ENCODE measurements around the gene CACNA1A.
"Not testable (repeated sequence)": the region's sequence is repeated elsewhere in the genome, so short reads cannot be mapped to it uniquely, and the experiment has no call there.

The CACNA1A gene

GRCh38 chr19:13506471-13506820 lies at the start of gene CACNA1A:
Gene CACNA1A (minus strand): TSS chr19:13506479. CDS start chr19:13506224, 255 bp downstream.
- no peak for DNase-seq (ENCODE audit: low spot score)

DNA sequence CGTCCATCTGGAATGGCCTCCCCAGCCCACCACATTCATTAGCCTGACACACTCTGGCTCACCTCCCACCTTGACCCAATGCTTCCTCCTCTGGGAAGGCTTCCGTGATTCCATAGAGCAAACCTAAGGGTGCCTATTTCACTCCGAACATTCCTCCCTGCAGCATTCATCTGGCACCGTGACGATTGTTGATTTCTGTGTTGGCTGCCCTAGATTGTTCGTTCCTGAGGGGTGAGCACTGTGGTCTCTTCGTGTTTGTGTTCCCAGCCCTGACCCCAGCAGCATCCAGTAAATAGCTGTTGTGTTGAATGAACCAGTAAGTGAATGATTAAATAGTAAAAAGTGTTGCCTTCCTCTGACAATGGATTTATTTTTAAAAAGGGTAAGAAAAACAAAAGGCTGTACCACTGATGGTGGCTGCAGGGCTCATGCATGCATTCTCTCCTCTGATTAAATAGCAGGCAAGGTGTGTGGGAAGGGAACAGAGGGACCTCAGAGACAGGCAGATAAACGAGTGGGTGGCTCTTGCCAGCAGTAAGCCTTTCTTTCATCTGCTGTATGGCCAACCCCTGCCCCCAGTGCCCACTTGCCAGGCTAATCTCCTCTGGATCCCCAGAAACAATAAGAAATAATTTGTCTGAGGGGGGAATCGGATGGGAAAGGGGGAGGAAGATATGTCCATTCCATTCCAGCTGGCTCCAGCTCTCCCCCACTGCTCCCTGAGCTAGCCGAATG lies 48.4 kb upstream of the CACNA1A start:
- DNase-seq (ENCODE audit: low spot score), result no peak

DNA sequence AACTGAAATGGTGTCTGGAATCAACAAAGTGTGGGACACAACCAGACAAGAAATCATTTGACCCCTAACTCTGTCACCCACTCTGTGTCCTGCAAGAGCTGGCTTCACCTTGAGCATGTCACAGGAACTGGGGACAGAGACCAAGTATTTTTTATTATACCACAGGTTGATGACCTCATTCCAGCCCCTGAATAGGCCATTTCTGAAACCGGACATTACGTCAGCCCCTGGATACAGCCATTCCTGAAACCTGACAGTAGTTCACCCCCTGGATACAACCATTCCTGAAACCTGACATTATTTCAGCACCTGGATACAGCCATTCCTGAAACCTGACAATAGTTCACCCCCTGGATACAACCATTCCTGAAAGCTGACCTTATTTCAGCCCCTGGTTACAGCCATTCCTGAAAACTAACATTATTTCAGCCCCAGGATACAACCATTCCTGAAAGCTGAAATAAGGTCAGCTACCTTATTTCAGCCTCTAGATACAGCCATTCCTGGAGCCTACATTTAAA lies 47.7 kb upstream of the CACNA1A start:
- no peak for DNase-seq (ENCODE audit: low spot score)

DNA sequence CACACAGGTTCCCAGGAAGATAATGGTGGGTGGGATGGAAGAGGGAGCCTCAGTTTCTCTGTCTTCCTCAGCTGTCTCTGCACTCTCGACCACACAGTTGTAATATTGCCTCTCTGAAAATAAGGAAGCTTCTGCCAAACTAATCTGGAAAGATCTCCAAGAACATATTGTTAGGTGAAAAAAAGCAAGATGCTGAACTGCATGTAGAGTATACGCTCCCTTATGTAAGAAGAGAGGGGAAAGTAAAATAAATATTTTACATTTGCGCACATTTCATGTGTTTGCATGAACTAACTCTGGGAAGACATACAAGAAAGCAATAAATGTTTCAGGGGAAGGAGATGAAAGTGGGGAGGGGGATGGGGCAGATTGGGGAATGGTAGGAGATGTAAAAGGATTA lies 41.9 kb upstream of the CACNA1A start:
- no peak for DNase-seq (ENCODE audit: low spot score)

DNA sequence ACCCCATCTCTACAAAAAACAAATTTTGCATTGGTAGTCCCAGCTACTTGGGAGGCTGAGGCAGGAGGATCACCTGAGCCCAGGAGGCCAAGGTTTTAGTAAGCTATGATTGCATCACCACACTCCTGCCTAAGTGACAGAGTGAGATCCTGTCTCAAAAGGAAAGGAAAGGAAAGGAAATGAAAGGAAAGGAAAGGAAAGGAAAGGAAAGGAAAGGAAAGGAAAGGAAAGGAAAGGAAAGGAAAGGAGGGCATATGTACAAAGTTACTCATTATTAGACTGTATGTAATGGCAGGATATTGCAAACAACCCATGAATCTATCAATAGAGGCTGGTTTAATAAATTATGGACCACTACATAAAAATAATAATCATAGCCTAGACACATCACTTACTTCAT lies 40.8 kb upstream of the CACNA1A start:
- no peak for DNase-seq (ENCODE audit: low spot score)

DNA sequence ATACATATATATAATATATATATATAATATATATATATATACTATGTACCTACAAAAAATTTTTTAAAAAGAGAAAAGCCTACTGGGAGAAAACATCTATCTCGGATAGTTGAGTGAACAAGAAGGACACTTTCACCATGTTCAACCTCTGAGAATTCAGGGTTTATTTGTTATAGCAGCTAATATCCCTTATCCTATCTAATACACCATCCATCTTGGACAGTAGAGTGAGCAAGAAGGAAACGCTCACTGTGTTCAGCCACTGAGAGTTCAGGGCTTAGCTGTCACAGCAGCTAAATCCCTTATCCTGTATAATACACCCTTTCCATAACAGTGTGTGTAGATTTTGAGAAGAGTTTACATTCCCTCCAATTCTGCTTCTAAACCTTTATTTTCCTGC lies 38.1 kb upstream of the CACNA1A start:
- no peak for DNase-seq (ENCODE audit: low spot score)

GRCh38 chr19:13541554-13541953 lies 35.3 kb upstream of the CACNA1A start:
- DNase-seq (ENCODE audit: low spot score), result no peak

DNA sequence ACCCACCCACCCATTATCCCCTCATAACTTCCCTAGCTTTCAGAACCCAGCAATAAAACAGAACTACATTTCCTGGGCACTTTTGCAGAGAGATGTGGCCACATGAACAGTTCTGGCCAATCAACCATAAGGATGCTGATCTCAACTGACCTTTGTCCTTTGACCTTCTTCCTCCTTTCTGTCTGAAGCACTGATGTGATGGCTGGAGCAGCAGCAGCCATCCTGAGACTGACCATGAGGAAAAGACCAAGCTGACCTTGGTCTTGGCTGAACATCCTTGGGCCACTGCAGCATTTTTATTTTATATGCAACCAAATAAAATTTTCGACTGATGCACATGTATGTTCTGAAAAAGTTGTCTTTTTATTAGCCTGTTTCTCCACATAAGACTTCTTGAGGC lies 33.1 kb upstream of the CACNA1A start:
- DNase-seq (ENCODE audit: low spot score), result no peak

DNA sequence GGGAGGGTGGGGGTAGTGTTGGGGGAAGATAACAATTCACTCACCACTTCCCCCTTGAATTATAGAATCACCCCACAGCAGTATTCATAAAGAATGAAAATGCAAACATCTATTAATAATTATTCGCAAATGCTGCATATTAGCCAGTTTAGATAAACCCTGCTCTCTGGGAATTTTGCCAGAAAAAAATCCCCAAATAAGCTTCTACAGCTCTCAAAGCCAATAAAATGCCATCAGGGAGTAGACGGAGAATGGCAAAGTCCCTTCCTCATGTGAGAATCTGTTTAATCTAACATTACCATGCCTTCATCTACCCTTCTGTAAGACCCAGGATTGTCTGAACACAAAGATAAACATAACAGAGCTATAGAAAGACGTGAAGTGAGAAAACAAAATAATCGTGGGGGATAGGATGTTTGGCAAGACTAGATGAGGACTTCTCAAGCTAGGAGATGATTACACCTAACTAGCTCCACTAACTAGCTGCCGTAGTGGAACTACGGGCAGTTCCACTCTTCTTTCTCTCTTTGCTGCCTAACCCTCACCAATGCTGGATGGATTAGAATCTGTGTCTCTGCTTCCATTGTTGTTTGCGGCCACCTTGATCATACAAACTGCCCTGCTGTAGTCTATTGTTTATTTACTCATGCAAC lies 32.4 kb upstream of the CACNA1A start:
- no peak for DNase-seq (ENCODE audit: low spot score)

DNA sequence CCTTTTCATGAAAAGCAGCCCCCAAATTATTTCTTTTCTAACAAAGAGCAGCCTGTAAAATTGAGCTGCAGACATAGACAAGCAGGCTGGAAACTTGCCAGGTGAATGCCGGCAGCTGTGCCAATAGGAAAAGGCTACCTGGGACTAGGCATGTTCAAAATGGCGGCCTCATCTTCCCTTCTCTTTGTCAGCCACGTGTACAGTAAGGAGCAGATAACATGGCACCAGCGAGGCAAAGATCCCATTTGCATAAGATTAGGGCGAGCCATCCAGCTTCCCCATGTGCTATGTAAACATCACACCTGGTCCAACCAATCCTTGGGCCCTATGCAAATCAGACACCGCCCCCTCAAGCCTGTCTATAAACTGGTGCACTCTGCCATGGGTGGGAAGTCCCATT lies 31.2 kb upstream of the CACNA1A start:
- DNase-seq (ENCODE audit: low spot score), result no peak

DNA sequence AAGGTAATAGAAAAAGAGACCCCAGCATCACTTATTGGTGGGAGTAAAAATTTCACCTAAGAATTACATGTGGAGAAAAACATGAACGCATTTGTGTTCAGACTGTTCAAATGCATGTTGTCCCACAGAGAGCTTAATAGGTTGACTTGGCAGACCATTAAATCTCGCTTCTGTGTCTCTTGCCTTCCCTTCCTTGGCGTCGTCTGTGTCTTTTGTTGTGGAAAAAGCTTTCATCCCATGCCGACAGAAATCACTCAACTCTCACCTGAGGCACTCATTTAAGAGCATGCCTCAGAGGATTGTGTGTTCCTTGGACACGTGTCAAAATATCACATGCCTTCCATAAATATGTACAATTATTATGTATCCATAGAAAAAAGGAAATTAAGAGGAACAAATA lies 24.4 kb upstream of the CACNA1A start:
- DNase-seq (ENCODE audit: low spot score), result no peak

- not testable (repeated sequence) for DNase-seq (ENCODE audit: low spot score)
Measured at GRCh38 chr19:13529721-13530120, 23.4 kb upstream of the CACNA1A start.

DNA sequence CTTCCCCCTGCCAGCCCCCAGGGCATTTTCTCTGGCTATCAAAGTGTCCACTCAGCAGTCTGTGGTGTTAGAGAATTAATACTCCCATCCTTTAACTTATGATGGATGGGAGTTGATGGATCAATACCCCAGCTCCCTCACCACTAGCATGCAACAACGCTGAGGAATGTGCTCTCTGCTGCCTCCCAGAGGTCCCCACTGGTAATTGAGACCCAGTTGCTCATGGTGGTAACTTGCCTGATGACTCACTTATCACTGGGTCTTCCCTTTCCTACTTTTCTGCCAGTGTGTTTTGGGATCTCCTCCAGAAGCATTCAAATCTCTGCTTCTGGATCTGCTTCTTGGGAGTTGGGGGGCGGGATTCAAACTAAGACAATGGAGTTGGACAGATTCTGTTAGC lies 20.3 kb upstream of the CACNA1A start:
- DNase-seq (ENCODE audit: low spot score), result no peak

DNA sequence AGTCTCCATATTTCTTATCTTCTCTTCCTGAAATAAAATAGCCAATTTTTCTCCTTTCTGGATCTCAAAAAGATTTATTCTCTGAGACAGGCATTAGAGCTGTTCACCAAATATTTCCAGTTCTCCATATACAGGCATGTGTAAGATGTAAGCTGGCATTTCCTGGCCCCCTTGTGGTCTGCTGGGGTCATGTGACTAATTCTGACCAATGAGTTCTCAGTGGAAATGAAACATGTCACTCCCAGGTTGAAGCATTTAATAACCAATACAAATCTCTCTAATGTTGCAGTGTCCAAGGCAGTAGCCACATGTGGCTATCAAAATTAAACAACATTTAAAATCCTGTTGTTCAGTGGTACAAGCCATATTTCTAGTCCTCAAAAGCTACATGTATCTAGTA lies 14.8 kb upstream of the CACNA1A start:
- DNase-seq (ENCODE audit: low spot score), result no peak

DNA sequence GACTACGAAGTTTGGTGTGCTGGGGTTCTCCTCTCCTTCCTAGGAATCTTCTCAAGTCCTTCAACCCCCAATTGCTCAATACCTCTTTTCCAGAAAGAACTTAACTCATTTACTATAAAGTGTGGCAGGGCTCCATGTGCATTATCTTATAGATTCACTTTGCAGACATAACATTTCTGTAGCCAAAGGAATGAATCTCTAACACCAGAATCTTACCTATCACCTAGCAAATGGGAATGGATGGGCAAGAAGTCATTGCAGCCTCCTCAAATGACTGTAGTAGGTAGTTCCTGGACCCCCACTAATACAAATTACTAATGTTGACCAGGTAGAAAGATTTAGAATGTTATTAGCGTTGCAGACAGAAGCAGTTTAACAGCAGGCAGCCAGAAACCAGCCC lies 5.7 kb upstream of the CACNA1A start:
- no peak for DNase-seq (ENCODE audit: low spot score)

DNA sequence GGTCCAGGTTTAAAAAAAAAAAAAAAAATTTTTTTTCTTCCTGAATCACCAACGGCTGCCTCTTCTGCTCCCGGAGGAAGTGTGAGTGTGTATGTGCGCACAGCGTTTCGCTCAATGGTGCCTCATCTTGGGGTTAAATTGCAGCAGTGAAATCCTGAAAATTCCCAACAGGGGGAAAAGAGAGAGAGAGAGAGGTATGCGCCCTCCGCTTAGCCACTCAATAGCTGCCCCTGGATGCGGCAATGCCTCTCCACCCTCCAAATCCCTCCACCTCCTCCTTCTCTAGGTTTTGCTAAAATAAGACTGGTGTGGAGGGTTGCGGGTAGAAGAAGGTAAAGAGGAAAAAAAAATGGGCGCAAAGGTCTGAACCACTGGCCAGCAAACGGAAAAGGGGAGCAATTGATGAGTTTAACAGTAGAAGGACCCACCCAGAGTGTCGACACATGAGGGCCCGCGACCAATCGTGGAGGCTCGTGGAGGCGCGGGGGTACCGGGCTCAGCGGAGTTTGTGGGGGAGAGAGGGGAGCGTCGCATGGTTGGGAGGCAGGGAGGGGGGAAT lies 853 bp upstream of the CACNA1A start:
- DNase-seq (ENCODE audit: low spot score), result no peak

DNA sequence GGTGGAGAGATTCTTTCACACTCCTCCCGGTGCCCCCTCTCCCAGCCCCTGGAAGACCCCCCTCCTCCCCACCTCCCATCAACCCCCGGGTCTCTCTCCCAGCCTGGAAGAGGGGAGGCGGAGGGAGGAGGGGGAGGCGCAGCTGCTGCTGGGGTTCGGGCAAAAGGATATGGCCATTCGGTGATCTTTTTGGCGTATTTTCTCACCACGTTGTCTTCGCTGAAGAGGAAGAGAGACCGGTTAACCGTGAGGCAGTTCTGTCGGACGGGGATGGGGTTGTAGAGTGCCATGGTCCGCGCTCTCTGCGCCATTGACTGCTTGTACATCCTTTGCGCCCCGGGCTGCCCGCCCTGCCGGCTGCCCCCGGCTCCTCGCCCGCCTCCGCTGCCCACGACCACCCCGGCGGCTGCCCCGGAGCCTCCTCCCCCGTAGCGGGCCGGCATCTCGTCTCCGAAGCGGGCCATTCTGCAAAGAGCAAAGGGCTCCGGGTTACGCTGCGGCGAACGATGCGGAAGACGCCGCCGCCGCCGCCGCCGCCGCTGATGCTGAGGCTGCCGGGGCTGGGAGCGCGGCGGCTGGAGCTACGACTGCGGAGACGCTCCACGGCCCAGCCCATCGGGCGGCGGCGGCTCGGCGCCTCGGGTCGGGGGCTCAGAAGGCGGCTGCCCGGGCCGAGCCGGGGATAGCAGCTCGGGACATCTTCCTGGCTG lies 363 bp downstream of the CACNA1A start:
- DNase-seq (ENCODE audit: low spot score), result no peak

GRCh38 chr19:13505164-13505695 lies 1.0 kb downstream of the CACNA1A start:
- no peak for DNase-seq (ENCODE audit: low spot score)

- DNase-seq (ENCODE audit: low spot score), result no peak
Measured at GRCh38 chr19:13503570-13504235, 2.6 kb downstream of the CACNA1A start.

DNA sequence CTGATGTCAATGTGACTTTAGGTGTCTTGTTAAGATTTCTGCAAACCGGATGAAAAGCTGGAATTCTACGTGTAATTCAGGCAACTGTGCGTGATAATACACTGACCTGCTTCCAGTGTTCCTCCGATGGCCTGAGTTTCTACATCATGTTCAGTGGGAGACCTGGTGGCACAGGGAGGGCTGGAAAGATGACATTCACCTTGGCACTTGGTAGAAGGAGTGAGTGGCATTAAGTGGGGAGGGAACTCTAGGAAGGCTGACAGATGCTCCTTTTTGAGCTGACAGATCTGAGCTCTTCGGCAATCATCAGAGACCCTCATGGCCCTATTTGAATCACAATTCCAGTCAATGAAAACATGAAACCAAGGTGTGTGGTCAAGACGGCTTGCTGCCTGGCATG lies 4.0 kb downstream of the CACNA1A start:
- no peak for DNase-seq (ENCODE audit: low spot score)

GRCh38 chr19:13499692-13500091 lies 6.6 kb downstream of the CACNA1A start:
- DNase-seq (ENCODE audit: low spot score), result no peak
